ENCODE results near the gene ATP6V1A.

The ATP6V1A gene

GRCh38 chr3:113731694-113732093 is 15.1 kb upstream of the ATP6V1A start:
- H3K4me3 ChIP-seq (replicated peaks; ENCODE audit: insufficient read depth, low read length) = no peak overlapping the region
- H3K27ac ChIP-seq (replicated peaks) = no peak overlapping the region
- no peaks in the 10 kb centered on the region for H3K27me3 ChIP-seq (ENCODE audit: insufficient read depth, poor library complexity, severe bottlenecking)
- no peak for TF ChIP-seq GABPA (IDR thresholded peaks at IDR 0.05; ENCODE audit: low read depth)
- no peak for TF ChIP-seq REST (IDR thresholded peaks at IDR 0.05; ENCODE audit: insufficient replicate concordance, low read depth)
- TF ChIP-seq SPI1 (IDR thresholded peaks at IDR 0.05; ENCODE audit: borderline replicate concordance, low read depth) = no peak
- no peak for TF ChIP-seq CTCF (IDR thresholded peaks at IDR 0.05; ENCODE audit: insufficient read depth, low read length)
- TF ChIP-seq POLR2AphosphoS5 (IDR thresholded peaks at IDR 0.05; ENCODE audit: low read depth) = no peak
- DNase-seq (ENCODE audit: low read depth in 1 of 2, low spot score in 1 of 2) = no peak

- no peak overlapping the region for H3K4me3 ChIP-seq (replicated peaks; ENCODE audit: insufficient read depth, low read length)
- peak in 1 of 2 experiments; percentile 36 for DNase-seq (ENCODE audit: low read depth in 1 of 2, low spot score in 1 of 2)
- H3K27ac ChIP-seq (replicated peaks) = no peak overlapping the region
These were observed 10.2 kb upstream of the ATP6V1A start for GRCh38 chr3:113736548-113737089.

More at GRCh38 chr3:113736548-113737089, 10.2 kb upstream of the ATP6V1A start:
- TF ChIP-seq GABPA (IDR thresholded peaks at IDR 0.05; ENCODE audit: low read depth) (no peak), POLR2AphosphoS5 (IDR thresholded peaks at IDR 0.05; ENCODE audit: low read depth) (no peak), CTCF (IDR thresholded peaks at IDR 0.05; ENCODE audit: insufficient read depth, low read length) (no peak), SPI1 (IDR thresholded peaks at IDR 0.05; ENCODE audit: borderline replicate concordance, low read depth) (no peak), REST (IDR thresholded peaks at IDR 0.05; ENCODE audit: insufficient replicate concordance, low read depth) (no peak)
- H3K27me3 ChIP-seq (ENCODE audit: insufficient read depth, poor library complexity, severe bottlenecking) = no peaks in the 10 kb centered on the region

All from HL-60 (cell line).